Measurements from ENCODE around the gene PIGU. TPM values are rescaled to one million over a fixed set of nuclear protein-coding genes. Genes with fewer than 3 reads are reported as not detected.
"Not testable (repeated sequence)": the region's sequence is repeated elsewhere in the genome, so short reads cannot be mapped to it uniquely, and the experiment has no call there.

PIGU gene
- total RNA-seq, 1 donor from 2014 or later, result 14.5 TPM

GRCh38 chr20:34634392-34634791 is 42.5 kb downstream of the PIGU start:
- ATAC-seq, result no peak
- no peak for DNase-seq
- intact Hi-C loops (cut with micrococcal nuclease), result no loop called here

GRCh38 chr20:34632870-34633452 is 43.9 kb downstream of the PIGU start:
- no peak for DNase-seq
- intact Hi-C loops (cut with micrococcal nuclease), result no loop called here
- no peak for ATAC-seq

- ATAC-seq, result no peak
- intact Hi-C loops (cut with micrococcal nuclease), result no loop called here
- no peak for DNase-seq
Observed at GRCh38 chr20:34629904-34630303, 47.0 kb downstream of the PIGU start.

GRCh38 chr20:34629342-34629741 is 47.5 kb downstream of the PIGU start:
- DNase-seq (peak; percentile 33), ATAC-seq (peak; percentile 81)
- intact Hi-C loops (cut with micrococcal nuclease), result no loop called here

GRCh38 chr20:34628026-34628425 is 48.9 kb downstream of the PIGU start:
- DNase-seq (no peak), ATAC-seq (no peak)
- intact Hi-C loops (cut with micrococcal nuclease), result no loop called here

- intact Hi-C loops (cut with micrococcal nuclease), result no loop called here
- ATAC-seq (peak; percentile 60), DNase-seq (no peak)
Observed at GRCh38 chr20:34627458-34627857, 49.4 kb downstream of the PIGU start.

GRCh38 chr20:34626992-34627391 is 49.9 kb downstream of the PIGU start:
- intact Hi-C loops (cut with micrococcal nuclease), result no loop called here
- ATAC-seq, result peak; percentile 49
- DNase-seq, result no peak

- intact Hi-C loops (cut with micrococcal nuclease), result no loop called here
- ATAC-seq (no peak), DNase-seq (no peak)
Observed at GRCh38 chr20:34624629-34625028, 52.3 kb downstream of the PIGU start.

- ATAC-seq (no peak), DNase-seq (no peak)
- intact Hi-C loops (cut with micrococcal nuclease), result no loop called here
Observed at GRCh38 chr20:34622821-34623451, 54.0 kb downstream of the PIGU start.

- intact Hi-C loops (cut with micrococcal nuclease), result no loop called here
- no peak for ATAC-seq
- no peak for DNase-seq
Observed at GRCh38 chr20:34621383-34622367, 55.2 kb downstream of the PIGU start.

GRCh38 chr20:34621036-34621343 is 55.9 kb downstream of the PIGU start:
- no peak for ATAC-seq
- no peak for DNase-seq
- intact Hi-C loops (cut with micrococcal nuclease), result no loop called here

- no peak for DNase-seq
- ATAC-seq, result no peak
- intact Hi-C loops (cut with micrococcal nuclease), result no loop called here
Observed at GRCh38 chr20:34618676-34619075, 58.2 kb downstream of the PIGU start.

- intact Hi-C loops (cut with micrococcal nuclease), result not testable (repeated sequence)
Observed at GRCh38 chr20:34616913-34617312, 60.0 kb downstream of the PIGU start.

GRCh38 chr20:34615477-34615876 is 61.4 kb downstream of the PIGU start:
- ATAC-seq, result no peak
- intact Hi-C loops (cut with micrococcal nuclease), result no loop called here
- no peak for DNase-seq

More at GRCh38 chr20:34616913-34617312, 60.0 kb downstream of the PIGU start:
- ATAC-seq, DNase-seq: not testable (repeated sequence)

- DNase-seq; ATAC-seq; intact Hi-C loops (cut with micrococcal nuclease): not testable (repeated sequence)
Observed at GRCh38 chr20:34611976-34612375, 64.9 kb downstream of the PIGU start.

GRCh38 chr20:34607066-34607465 is 69.8 kb downstream of the PIGU start:
- DNase-seq (no peak), ATAC-seq (no peak)
- intact Hi-C loops (cut with micrococcal nuclease), result no loop called here

GRCh38 chr20:34604980-34605788 is 71.7 kb downstream of the PIGU start:
- ATAC-seq, result peak; percentile 62
- intact Hi-C loops (cut with micrococcal nuclease), result no loop called here

GRCh38 chr20:34600892-34601653 is 75.8 kb downstream of the PIGU start:
- intact Hi-C loops (cut with micrococcal nuclease), result no loop called here
- peak; percentile 75 for ATAC-seq
- no peak for DNase-seq

More at GRCh38 chr20:34604980-34605788, 71.7 kb downstream of the PIGU start:
- no peak for DNase-seq
